ENCODE measurements around the gene GLYATL2.

DNA sequence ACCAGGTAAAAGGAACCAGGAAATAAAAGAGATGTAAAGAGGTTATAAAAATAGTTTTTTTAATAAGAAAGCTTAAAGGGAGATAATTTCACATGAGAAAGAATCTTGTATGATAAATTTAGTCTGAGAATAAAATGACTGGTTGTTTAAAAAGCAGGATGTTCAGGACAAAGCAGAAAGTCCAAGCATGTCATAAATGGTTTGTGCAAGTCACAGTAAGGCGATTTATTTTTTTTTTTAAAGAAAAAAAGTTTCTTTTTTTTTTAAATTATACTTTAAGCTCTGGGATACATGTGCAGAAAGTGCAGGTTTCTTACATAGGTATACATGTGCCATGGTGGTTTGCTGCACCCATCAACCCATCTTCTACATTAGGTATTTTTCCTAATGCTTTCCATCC, 30.8 kb downstream of the GLYATL2 start:
- no peak for TF ChIP-seq POLR2A (IDR thresholded peaks at IDR 0.05)
- TF ChIP-seq, protein P1, sequence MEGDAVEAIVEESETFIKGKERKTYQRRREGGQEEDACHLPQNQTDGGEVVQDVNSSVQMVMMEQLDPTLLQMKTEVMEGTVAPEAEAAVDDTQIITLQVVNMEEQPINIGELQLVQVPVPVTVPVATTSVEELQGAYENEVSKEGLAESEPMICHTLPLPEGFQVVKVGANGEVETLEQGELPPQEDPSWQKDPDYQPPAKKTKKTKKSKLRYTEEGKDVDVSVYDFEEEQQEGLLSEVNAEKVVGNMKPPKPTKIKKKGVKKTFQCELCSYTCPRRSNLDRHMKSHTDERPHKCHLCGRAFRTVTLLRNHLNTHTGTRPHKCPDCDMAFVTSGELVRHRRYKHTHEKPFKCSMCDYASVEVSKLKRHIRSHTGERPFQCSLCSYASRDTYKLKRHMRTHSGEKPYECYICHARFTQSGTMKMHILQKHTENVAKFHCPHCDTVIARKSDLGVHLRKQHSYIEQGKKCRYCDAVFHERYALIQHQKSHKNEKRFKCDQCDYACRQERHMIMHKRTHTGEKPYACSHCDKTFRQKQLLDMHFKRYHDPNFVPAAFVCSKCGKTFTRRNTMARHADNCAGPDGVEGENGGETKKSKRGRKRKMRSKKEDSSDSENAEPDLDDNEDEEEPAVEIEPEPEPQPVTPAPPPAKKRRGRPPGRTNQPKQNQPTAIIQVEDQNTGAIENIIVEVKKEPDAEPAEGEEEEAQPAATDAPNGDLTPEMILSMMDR (IDR thresholded peaks at IDR 0.05): no peak

Measured in tibial nerve (tissue), 3 donors.